Islet of Langerhans (tissue), 1 donor: ENCODE data around the gene DRICH1.
"Not testable (repeated sequence)": the region's sequence is repeated elsewhere in the genome, so short reads cannot be mapped to it uniquely, and the experiment has no call there.

Experiments used
- FAIRE-seq: peaks from one replicate; lab custom pipeline; 2011; peaks lifted over from hg19 to GRCh38; lab: Jason Lieb, UNC

Gene DRICH1

DNA sequence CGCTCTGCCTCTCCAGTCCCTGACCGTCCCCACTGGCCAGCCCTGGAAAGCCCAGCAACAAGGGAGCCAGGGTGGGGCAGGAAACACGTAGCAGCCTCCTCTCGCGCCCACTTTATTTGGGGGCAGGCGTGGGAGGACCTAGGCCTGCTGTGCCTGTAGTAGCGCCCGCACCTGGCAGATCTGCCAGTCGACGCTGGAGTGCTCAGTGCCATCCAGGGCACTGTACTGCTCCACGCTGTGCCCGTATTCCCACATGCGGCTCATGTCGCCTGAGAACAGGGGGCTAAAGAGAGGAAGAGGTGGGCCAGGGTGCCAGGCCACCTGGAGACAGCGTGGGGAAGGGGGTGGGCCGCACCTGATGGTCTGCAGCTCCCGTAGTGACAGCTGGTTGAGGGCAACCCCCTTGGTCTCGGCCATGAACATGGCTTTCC lies 17.0 kb upstream of the DRICH1 start:
- FAIRE-seq = no peak

- not testable (repeated sequence) for FAIRE-seq
Measured at GRCh38 chr22:23646526-23646925, 14.4 kb upstream of the DRICH1 start.

- FAIRE-seq = not testable (repeated sequence)
Measured at GRCh38 chr22:23640206-23640605, 8.1 kb upstream of the DRICH1 start.

DNA sequence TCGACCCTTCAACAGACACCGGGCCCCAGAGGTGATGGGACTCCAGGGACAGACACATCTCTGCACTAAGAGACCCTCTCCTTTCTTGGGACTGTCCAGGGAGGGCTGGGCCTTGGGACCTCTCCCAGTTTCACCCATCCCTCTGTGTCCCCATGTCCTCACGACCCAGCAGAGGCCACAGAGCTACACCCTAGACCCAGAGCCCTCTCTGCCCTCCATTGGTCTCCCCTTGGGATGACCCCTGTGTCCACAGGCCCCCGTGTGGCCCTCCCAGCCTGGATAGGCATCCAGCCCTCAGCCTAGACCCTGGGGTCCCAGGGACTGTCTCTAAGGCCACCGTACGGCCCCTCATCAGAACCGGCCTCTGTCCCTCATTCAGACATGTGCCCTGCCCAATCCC lies 7.5 kb upstream of the DRICH1 start:
- FAIRE-seq = no peak

GRCh38 chr22:23638611-23639010 lies 6.5 kb upstream of the DRICH1 start:
- FAIRE-seq = no peak

GRCh38 chr22:23635291-23635690 lies 3.2 kb upstream of the DRICH1 start:
- FAIRE-seq = not testable (repeated sequence)

DNA sequence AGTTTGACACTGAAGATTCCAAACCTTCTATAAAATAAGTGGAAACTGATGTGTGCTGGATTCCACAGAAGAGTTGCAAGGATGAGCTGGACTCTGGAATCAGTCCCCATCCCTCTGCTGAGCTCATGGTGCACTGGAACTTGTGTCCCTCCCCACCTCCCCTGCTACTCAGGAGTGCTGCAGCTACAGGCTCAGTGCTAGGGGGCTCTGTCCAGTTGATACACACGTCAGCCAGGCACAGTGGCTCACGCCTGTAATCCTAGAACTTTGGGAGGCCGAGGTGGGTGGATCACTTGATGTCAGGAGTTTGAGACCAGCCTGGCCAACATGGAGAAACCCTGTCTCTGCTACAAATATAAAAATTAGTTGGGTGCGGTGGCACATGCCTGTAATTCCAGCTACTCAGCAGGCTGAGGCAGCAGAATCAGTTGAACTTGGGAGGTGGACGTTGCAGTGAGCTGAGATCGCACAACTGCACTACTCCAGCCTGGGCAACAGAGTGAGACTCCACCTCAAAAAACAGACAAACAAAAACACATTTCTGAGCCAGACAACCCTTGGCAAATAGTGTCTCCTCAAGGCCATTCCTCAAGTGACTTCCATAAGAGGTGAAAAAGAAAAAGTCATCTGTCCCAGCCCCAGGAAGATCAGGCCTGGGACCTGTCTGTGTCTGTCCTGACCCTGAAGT lies 3.9 kb downstream of the DRICH1 start:
- not testable (repeated sequence) for FAIRE-seq

DNA sequence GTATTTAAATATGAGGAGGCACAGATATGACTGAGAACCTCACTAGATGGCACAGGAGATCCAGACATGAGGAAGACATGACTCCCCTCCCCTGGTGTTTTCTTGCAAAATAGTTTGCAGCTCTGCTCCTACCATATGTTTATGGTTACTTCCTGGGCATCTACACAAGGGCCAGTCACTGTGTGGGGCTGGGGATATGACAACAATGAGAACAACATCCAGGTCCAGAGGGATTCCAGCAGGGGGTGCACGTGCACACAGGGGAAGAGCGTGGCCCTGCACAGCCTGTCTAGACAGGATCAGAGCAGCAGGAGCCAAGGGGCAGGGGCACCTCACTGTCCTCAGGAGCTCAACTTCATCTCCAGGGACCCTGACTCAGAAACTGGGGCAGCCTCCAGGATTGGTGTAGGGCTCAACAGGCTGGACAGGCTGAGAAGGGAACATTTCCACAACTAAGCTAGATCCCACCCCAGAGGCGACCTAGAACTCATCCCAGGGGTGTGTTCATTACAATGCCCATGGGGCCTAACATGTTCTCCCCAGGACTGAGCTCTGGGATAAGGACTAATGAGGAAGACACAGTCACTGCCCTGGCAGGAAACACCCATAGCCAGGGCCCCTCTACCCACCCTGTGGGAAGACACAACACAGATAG lies 4.6 kb downstream of the DRICH1 start:
- FAIRE-seq = not testable (repeated sequence)

GRCh38 chr22:23626286-23626975 lies 5.7 kb downstream of the DRICH1 start:
- no peak for FAIRE-seq

DNA sequence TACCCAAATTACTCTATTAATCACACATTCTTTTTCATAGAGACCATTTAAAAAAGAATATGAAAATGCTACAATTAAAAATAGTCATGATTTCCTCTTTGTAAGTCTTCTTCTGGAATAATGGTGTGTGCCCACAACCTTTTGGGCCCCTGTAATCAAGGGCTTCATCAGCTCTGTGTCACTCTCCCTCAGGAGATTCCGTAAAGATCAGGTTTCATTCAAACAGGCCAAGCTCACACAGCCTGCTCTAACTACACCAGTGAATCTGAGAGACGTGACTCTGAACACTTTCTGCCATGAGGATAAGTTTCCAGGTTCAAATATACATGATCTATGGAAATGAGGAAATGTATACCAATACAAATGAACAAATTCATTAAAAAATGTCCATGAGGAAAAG lies 9.5 kb downstream of the DRICH1 start:
- FAIRE-seq = no peak

DNA sequence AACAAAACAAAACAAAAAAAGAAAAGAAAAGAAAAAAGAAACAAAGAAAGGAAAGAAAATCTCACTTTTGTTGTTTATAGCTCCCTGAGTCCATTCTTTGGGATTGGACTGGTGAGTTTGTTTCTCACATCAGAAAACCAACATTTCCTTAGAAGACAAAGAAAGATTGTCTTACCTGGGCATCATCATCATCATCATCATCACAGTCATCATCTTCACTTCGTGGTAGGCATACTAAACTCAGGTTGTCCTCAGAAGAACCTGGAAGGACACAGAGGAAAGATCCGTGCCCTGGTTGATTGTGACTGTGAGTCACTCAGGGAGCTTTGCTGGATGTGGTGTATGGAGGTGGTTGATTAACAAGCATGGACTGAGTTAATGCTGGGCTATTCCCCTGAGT lies 10.2 kb downstream of the DRICH1 start:
- FAIRE-seq = not testable (repeated sequence)

DNA sequence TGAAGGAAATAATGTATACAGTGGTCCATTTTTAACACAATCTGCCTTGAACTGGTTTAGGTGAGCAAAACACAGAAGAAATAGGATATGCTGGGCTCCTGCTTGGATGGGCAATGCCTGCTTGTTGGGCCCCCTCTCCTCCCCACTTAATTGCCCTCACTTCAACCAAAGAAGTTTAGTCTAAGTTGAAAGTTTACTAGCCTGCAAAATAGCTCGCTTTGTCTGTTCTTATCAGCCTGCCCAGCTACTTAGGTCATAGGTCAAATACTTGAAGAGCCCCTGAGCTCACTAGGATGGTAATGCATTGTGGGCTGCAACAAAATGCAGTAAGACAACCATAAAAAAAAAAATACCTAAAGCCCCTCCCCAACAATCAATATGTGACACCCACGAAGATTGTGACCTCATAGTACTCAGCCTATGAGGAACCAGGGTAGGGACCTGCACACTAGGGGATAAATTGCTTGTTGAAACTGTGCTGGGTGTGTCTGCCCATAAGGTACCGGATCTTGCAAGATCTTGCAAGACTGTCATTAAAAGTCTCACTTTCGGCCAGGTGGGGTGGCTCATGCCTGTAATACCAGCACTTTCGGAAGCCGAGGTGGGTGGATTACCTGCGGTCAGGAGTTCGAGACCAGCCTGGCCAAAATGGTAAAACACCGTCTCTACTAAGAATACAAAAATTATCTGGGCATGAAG lies 10.9 kb downstream of the DRICH1 start:
- FAIRE-seq = no peak

DNA sequence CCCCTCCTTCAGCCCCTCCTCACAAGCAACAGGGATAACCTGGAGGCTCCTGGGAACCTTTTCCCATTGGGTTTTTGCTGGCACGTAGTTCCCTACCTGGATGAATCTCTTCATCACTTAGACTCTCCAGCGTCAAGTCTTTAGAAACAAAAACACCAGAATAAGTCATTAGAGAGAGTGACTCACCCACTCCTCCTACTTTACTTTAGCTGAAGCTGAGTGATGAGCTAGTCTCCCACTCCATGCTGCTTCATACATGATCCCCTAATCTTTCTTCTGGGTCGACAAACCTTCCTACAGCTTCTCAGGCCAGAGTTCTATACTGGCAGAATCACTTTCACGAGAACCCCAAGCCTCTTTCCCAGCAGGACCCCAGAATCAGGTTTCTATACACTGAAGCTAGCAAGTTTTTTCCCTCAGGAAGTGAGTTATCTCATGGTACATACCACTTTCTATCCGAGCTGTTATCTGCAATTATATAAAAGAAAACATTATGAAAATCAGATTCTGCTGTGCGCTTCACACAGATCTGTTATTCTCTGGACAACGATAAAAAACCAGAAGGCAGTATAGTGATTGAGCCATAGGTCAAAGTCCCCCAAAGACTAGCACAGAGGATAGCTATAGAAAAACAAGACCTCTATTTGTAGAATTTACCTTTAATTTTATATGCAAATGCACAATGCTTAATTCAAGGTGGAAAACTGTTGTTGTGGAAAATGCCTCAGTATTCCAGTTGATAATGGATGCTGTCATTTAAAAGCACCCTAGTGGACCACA lies 18.7 kb downstream of the DRICH1 start:
- FAIRE-seq = no peak

- FAIRE-seq = no peak
Measured at GRCh38 chr22:23609983-23610781, 21.9 kb downstream of the DRICH1 start.

- no peak for FAIRE-seq
Measured at GRCh38 chr22:23608583-23608982, 23.5 kb downstream of the DRICH1 start.

DNA sequence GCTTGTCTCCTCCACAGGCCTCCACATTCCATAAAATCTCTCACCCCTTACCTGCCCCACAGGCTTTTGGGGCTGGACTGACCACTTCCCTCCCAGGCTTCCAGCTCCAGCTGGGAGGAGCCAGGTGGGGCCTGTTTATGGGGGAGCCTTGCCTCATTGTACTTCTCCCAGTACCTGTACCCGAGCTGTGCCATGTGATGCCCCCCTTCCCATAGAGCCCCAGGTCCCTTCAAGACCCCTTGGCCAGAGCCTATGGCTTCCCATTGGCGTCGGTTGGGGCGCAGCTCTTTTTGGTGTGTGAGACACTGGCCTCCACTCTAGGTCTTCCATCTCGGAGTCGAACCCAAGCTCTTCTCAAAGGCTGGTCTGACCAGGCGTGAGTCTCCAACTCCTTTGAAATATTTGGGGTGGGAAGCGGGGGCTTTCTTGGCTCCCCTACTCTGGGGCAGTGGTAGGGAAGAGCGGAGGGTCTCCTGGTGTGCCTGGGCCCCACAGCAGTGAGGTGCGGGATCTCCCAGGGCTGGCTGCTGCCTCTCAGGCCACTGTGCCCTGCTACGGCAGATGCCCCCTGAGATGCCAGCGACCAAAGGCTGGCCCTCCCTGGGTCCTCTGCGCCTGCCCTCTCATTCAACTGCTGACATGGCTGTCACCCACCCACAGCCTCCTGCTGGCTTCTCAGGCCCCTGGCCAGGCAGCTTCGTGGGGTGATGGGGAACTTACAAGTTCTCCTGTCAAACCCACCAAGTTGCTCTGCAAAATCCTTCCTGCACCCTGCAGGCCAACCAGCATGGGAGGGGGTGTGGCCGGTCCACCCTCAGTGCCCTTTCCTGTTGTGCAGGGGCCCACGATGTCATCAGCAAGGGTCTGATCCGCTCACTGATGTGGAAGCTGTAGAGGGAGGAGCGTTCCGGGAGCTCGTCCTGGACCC lies 25.7 kb downstream of the DRICH1 start:
- no peak for FAIRE-seq

DNA sequence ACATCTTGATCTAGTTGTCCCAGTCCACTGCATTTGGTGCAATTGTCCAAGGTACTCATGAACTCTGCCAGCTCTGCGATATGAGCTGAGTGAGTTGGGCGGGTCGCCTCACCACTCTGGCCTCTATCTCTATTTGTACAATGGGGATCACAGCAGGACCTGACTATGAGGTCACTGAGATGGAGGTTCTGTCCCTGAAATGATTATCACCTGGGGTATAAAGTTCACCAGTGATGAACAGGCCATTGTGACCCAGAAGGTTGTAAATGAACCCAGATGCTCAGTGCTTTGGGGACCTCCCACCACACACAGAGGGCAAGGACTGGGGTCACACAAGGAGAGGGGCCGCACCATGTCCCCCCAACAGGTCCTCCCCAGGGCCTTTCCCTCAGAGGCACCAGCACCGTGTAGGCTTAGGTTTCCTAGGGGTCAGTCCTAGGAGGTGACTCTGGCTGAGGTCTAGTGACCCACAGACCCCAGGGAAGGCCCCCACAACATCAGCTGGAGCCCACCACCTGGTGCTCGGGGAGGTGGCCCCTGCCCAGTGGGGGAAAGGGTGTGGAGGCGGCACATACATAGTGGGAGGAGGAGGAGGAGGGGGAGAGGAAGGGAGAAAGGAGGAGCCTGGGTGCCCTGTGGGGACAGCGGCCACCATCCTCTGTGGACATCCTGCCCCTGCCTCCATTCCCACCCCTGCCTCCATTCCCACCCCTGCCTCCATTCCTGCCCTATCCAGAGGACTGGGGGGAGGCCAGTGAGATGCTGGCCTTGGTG lies 27.0 kb downstream of the DRICH1 start:
- no peak for FAIRE-seq

- FAIRE-seq = no peak
Measured at GRCh38 chr22:23603266-23603665, 28.9 kb downstream of the DRICH1 start.

- FAIRE-seq = no peak
Measured at GRCh38 chr22:23598805-23599518, 33.2 kb downstream of the DRICH1 start.
